NCI-H128 (cell line): ENCODE results near the gene PTPRC.

Experiments used
- DNase-seq: peaks from one replicate; lab custom pipeline; 2025; ENCODE audit not compliant: unreplicated experiment; lab: John Stamatoyannopoulos, UW

PTPRC gene

DNA sequence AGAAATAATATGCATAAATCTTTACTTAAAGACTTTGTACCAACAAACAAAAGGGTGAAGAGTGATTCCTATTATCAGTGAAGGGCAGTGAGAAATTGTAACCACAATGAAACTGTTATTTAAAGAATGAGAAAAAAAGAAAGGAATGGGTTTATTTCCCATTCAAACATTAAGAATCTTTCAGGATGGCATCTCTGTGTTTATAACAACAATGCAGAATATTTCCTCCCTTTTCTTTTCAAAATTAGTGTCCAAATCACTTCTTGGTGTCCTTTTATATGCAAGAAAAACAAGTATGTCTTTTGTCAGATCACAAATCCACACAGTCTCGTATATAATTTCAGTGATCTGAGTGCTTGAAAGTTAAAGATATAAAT is 61.2 kb downstream of the PTPRC start:
- no peak for DNase-seq

GRCh38 chr1:198700396-198700795 is 61.6 kb downstream of the PTPRC start:
- DNase-seq: no peak

DNA sequence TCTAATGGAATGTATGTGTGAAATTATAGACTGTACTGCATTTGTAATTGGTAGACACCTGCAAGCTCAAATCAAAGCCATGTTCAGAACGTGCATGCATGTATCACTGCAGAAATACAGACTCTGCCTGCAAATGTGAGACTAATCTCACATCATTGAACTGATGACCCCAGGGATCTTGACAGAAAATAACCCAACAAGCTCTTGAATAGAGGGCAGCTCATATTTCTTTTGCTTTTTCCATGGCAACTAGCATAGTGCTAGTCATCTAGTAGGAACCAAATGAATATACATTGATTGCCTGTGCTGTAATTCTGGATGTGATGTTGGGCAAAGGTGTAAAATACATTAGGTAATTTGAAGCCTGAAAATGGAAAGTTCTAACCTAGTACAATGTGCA is 62.4 kb downstream of the PTPRC start:
- no peak for DNase-seq

DNA sequence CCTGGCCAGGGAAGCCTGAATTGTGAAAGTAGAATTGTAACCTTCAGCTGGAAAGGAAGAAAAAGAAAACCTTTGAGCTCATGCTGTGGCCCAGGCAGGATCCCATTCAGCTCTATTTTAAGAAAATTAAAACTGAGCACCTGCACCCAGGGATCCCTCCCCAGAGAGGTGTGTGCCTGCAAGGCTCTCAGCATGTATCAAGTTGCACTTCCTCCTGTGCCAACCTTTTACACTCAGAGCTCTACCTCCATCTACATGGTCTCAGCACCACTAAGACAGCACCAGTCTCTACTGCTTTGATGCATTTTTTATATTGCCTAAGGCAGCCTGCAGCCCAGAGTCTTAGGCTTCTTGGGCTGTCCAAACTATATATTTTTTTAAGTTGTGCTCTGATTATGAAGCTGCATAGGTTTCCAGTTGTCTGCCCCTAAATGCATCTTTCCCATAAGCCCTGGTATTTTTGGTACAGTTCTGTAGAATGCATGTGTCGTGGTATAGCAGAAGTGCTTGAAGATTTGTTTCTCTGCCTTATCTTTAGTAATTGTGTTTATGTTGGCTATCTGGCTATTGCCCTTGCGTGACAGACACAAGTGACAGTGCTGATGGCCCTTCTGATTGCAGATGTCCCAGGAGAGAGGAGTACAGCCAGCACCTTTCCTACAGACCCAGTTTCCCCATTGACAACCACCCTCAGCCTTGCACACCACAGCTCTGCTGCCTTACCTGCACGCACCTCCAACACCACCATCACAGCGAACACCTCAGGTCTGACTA is 63.1 kb downstream of the PTPRC start:
- DNase-seq: no peak

- DNase-seq: no peak
These were observed 70.1 kb downstream of the PTPRC start for GRCh38 chr1:198708761-198709525.

DNA sequence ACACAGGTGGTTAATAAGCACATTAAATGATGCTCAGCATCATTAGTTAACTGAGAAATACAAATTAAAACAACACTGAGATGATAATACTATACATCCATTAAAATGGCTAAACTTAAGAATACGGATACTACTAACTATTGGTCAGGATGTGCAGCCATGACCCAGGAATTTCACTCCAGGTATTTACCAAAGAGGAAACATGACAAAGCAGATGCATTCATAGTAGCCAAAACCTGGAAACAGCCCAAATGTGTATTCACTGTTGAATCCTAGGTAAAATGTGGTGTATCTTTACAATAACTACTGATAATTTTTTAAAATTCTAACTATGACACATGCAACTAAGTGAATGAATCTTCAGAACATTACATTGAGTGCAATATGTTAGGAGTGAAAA is 73.0 kb downstream of the PTPRC start:
- no peak for DNase-seq

DNA sequence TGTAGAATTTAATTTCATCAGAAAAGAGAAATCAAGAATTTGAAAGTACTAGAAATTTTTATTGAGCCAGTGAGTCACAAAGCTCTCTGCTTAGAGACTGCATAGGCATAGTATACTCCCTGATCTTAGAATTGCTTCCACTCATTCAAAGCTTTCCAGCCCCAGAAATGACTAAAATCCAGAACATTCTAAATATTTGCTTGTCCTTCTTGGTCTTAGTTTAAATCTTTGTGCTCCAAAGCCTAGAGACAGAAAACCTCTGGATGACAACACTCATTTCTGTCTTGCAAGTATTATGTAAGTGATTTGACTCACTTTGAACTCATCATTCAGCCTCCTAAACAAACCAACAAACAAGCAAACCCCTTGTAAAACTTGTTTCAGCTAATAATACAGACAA is 74.2 kb downstream of the PTPRC start:
- DNase-seq: no peak

DNA sequence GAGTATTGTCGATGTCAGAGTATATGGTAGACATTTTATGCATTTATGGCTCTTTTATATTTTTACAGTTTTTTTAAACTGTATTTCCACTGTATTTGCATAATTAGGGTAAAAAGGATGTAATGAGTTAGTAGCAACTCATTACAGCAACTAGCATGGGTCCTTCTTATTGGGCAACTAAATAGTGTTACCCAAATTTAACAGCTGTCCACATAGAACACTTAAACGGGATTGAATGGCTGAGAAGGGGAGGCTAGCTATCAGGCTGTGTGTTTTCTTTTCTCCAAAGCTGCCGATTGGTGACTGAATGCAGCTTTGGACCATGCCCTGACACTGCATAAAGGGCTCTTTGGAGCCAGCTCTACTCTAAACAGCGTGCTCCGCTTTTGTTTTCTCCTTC is 75.4 kb downstream of the PTPRC start:
- DNase-seq: no peak

GRCh38 chr1:198716051-198716450 is 77.2 kb downstream of the PTPRC start:
- DNase-seq: no peak

GRCh38 chr1:198717510-198717909 is 78.7 kb downstream of the PTPRC start:
- DNase-seq: no peak

- DNase-seq: no peak
These were observed 84.3 kb downstream of the PTPRC start for GRCh38 chr1:198723127-198723526.

GRCh38 chr1:198725090-198725489 is 86.2 kb downstream of the PTPRC start:
- DNase-seq: no peak

GRCh38 chr1:198726455-198726854 is 87.6 kb downstream of the PTPRC start:
- no peak for DNase-seq

DNA sequence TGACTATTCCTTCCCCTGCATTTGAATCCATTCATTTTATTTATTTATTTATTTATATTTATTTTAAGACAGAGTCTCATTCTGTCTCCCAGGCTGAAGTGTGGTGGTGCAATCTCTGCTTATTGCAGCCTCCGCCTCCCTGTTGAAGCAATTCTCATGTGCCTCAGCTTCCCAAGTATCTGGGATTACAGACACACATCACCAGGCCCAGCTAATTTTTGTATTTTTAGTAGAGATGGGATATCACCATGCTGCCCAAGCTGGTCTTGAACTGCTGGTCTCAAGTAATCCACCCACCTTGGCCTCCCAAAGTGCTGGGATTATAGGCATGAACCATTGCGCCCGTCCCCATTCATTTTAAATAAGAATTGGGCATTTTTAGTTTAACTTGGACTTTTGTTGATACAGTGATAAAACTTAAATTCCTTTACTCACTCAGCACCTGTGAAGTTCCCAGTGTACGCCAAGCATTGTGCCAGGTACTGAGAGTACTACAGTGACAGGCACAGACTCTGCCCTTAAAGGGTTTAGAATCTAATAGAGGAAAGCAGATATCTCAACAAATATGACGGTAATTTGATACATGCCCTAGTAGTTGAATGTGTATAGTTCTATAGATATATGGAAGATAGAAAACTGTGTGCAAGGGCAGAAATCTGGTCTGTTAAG is 90.5 kb downstream of the PTPRC start:
- DNase-seq: no peak

GRCh38 chr1:198730952-198731351 is 92.1 kb downstream of the PTPRC start:
- DNase-seq: no peak

DNA sequence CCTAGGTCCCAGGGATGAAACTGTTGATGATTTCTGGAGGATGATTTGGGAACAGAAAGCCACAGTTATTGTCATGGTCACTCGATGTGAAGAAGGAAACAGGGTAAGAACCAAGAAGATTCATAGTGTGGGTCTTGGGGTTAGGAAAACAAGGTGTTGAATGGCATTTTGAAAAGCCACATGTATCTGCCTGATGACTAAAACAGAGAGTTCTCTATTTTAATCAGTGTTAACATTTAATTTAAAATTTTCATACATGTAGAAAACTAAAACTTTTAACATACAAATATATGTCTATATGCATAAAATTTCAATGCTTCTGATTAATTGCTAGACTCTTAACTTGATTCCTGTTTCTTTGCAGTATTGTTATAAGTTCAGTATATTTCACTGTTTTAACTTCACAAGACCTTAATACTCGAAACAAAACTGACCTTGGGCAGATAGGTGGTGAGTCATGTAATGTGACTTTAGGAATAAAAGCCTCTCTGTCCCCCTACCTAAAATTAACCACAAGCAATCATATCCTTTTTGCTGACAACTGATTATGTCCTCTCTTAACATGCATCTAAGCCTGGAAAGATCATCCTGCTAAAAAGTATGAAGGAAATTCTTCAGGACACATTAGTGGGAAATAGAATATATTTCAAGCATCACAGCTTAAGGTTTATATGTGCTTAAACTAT is 95.6 kb downstream of the PTPRC start:
- no peak for DNase-seq

GRCh38 chr1:198741744-198742143 is 102.9 kb downstream of the PTPRC start:
- DNase-seq: no peak

GRCh38 chr1:198747127-198747526 is 108.3 kb downstream of the PTPRC start:
- DNase-seq: no peak

- DNase-seq: no peak
These were observed 110.4 kb downstream of the PTPRC start for GRCh38 chr1:198749279-198749678.

- no peak for DNase-seq
These were observed 111.2 kb downstream of the PTPRC start for GRCh38 chr1:198750081-198750480.

DNA sequence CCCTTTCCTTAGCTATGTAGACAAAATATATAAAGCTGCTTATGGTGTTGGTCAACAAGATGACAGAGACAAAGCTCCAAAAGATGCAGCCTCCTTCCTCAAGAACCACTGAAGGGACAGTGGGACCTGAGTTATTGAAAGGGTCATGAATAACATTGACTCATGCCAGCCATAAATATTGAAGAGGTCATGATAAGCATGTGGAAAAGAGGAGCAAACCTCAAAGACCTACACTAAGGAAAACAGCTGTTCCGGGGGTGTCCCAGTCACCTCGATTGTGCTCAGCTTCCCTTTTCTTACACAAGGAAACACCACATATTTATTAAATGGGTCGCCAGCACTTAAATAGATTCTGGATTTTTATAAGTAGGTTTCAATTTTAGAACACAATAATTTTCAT is 112.9 kb downstream of the PTPRC start:
- DNase-seq: no peak
